GM19438 (cell line): ENCODE measurements around the gene FAM120B.

Experiments
- ATAC-seq: cut with Tn5 transposase; IDR thresholded peaks from one replicate; pipeline ENCODE4 v1.9.1; 2021; ENCODE audit warnings: low read depth; ENCODE audit not compliant: unreplicated experiment

The FAM120B gene

GRCh38 chr6:170284866-170285469 lies 21.6 kb upstream of the FAM120B start:
- ATAC-seq = no peak

DNA sequence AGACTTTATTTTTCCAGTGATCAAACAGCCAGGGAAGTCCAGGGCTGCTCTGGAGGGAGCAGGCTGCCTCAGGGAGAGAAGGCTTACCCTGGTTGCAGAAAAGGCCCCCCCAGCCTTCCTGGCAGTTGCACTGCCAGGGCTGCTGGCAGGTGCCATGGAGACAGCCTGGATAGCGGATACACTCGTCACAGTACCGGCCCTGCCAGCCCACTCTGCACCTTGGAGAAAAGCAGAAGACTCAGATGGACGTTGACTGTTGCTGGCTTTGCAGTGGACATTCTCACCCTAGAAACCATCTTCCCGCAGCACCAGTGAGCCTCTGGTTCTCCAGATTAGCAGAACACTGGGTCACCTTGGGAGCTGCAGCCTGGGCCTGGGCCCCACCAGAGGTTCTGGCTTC lies 21.1 kb upstream of the FAM120B start:
- ATAC-seq = no peak

DNA sequence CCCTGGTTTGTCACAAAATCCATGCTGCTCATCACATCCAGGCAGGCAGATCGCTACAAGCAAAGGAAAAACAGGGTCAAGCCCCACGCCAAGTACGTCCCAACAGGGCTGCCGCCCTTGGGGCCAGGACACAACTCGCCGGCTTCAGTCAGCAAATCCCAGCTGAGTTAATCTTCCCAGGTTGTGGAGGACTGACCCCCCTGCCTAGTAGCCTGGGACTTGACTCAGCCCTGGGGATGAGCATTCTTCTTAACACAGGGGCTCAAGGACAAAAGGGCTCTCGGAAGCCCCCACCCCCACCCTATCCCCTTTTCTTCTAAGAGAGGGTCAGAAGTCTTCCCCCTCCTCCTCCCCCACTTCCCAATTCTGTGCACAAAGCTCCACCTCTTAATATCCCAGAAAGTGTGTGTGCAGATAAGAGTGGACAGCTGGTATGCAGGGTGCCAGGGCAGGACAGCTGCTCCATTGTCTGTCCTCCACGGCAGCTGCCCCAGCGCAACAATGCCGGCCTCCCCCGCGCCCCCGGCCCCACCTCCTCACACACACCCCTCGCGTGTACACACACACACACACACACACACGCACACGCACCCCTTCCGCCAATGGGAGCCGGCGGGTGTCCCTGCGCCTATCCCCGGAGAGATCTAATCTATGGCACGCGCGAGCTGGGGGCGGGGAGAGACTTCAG lies 20.2 kb upstream of the FAM120B start:
- no peak for ATAC-seq

GRCh38 chr6:170286934-170287265 lies 19.7 kb upstream of the FAM120B start:
- no peak for ATAC-seq

DNA sequence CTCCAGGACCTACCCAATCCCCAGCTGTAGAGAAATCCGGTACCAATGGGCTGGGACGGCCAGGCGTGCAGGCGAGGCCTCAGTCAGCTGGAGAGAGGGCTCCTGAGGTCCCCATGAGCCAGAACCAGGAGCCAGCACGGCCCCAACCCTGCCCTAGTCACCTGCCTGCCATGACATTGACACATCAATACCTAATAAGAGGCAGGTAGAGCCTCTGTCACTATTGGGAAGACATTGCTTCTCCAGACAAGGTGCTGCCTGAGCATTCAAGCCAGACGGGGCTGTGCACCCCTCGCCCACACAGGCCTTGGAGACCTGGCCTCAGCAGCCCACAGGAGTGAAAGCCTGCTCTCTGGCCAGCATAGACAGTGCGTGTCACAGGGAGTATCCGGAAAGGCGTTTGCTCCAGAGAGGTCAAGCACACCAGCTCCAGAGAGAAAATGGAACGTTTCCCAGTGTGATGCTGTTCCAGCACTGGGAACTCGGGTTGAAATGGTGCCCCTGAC lies 19.1 kb upstream of the FAM120B start:
- no peak for ATAC-seq

DNA sequence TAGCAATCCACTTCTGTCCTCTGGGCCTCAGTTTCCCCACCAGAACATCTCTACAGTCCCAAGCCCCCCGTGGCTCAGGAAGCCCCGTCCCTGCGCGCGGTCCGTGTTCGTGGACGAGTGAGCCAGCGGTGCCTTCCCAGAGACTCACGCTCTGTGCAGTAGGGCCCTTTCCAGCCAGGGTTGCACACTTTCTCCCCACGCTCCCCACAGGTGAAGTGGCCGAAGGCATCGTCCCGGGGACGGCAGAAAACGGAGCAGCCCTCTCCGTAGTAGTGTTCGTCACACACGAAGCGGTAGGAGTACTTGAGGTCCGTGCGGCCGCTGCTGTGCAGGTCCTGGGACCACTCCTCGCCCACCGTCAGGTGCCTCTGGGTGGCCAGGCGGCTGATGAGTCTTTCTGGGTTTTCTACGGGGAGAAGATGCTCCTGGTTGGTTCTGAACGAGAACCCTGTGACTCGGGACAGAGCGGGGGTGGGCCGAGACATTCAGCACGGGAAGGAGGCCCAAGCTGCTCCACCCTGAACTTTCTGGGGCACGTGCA lies 18.4 kb upstream of the FAM120B start:
- ATAC-seq = no peak

DNA sequence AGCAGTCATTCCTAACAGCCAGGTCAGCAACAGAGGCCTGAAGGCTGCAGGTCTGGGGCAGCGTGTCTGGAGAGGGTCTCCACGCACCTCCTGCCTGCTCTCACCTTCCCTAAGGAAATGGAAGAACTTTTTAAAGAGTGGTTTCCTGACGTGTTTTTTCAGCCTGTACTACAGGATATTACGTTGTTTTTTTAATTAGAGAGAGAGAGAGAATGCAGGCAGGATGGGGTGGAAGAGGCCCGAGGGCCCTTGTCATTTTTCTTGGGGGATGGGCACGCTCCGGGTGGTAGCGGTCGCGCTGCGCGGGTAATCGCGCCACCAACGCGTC lies 17.7 kb upstream of the FAM120B start:
- ATAC-seq = no peak

GRCh38 chr6:170289180-170289931 lies 17.2 kb upstream of the FAM120B start:
- ATAC-seq = no peak

- ATAC-seq = no peak
Observed at GRCh38 chr6:170289951-170290295, 16.6 kb upstream of the FAM120B start.

DNA sequence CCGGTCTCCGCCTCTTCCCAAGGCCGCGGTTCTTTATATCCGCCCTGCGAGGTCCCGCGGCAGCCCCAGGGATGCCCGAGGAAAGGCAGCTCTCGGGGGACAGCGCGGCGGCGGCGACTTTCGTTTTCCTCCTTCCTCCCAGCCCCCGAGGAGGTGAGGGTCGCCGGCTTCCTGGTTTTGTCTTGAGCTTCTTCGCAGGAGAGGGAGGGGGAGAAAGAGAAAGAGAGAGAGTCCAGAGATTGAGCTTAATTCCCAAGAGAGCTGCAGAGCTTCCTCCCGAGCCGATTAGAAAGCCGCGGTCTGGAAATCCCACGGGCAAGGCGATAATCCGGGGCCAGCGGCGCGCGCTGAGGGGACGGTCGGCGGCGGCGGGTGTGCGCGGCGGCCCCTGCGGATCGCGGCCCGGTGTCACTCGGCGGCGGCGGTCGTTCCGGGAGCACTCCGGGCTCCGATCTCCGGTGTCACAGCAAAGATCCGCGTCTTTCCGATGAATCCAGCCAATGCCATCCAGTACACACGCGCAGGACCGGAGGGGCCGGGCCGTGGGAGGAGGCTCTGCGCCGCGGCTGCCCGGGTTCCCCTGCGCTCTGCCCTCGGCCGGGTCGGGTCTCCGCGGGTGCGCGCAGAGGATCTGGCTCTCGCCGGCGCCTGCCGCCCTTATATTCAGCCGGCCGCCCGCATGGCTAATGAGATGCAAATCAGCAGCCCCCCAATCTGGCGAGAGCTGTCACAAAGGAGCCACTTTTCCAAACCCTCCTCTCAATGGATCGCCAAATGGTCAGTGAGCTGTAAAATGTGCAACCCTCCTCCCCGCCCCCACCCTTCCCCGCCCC lies 16.0 kb upstream of the FAM120B start, which contains the start of gene DLL1:
TSS of gene DLL1 (minus strand) at position 783 of the 833 bp plus-strand sequence. CDS start 939 bp downstream, outside the sequence.
- no peak for ATAC-seq

DNA sequence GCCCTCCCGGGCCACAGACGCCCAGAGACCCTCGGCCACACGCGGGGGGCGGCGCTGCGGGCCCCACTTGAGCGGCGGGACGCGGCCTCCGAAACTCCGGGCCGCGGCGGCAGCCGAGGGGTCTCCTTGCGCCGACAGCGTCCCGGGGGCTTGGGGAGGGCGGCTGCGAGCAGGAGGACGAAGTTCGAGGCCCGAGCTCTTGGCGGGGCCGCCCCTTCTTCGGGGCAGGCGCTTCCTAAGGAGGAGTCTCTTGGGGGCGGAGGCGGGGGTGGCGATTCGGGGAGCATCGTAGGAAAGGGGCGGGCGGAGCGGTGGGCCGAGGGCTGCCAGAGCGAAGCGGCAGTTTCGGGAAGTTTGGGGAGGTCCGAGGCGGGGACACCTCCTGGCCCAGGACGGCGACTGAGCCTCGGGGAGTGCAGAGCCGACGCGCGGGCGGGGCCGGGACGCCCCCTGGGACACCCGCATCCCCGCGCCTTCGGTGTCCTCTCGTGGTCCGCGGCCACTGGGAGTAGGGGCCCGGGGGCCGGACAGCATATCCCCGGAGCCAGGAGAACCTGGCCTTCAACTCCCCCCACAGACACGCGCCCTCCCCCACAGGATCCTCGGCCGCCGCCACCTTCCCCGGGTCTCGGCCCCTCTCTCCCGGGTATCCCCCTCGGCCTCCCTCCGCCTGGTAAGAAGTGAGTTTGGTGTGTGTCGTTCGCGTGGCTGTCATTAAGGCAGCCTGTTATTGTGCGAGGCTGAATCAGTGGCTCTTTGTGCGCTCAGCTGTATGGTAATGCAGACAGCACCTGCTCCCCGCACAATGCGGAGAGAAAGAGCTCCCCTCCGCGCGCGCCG lies 15.1 kb upstream of the FAM120B start:
- ATAC-seq = peak; percentile 19

DNA sequence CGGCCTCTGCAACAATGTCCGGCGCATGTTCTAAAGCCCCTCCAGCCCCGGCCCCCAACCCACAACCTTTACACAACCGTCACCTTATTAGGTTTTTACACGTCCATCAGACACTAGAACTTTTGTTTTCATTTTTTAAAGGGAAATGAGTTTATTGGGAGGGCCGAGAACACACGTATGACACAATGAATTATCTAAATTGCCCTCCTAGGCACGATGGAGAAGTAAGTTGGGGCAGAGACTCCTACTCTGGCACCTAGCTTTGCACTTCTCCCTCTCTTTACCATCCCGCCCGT lies 14.5 kb upstream of the FAM120B start:
- ATAC-seq = no peak

DNA sequence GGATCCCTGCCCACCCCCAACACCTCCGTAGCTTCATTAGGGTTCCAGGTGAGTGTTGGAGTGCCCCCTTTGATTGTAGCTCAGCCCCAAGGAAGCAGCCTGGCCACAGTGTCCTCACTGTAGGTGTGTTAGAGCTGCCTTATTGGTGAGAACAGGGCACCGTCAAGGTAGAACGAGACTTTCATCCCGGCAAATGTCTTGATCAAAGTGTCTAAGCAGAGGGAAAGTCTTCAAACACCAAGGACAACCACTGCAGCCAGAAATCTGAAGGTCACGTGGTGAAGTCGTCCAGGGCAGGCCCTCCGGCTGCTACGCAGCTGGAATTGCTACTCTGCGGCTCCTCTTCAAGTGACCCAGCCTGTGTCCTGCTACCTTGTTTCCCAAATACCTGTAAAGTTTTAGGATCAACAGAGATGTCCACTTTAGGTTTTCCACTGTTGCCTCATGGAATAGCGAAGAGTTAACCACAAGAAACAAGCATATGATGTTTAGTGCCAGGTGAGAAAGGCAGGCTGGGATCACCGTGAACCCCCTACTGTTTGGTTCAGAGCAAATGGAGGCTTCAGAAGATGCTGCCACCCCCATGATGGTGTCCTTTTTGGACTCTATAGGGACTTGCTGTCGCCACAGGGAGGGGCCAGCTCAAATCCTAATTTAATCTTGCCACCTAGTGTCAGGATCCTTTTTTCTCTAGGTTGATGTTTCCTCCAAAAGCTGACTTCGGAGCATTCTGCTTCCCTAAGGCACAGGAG lies 14.0 kb upstream of the FAM120B start:
- no peak for ATAC-seq

DNA sequence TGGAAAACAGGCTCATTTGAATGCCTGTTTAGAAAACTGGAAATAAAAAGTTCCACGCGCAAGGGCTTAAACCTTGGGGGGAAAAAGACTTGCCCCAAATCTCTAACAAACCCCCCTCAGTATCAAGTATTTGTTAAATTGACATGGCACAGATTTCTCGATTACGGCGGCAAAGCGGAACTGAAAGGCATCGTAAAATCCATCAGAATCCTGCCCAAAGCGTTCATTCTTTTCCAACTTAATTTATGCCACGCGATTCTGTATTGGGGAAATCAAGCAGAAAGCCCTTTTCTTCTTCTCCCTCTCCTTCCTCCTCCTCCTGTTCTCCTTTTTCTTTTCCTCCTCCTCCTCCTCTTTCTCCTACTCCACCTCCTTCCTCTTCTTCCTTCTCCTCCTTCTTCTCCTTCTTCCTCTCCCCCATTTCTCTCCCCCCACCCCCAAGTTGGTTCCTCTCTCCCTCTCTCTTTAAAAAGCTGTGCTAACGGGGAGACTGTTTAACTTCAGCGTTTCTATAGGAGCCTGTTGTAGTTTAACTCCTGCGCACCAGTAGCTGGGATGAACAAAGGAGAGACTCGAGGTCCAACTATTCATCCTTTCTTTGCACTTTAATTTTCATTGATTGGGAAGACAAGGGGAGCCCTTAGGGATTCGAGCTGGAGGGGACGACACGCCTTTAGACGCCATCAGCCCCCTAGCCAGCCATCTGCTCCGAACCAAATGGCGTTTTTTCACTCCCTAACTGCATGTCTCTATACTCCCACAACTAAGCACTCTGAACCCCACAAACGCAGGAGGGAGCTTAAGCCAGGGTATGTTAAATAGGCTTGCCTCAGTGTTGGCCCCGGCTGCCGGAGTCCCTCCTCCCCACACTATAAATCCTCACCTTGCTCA lies 13.0 kb upstream of the FAM120B start:
- ATAC-seq = no peak

GRCh38 chr6:170294298-170294730 lies 12.2 kb upstream of the FAM120B start:
- ATAC-seq = no peak

GRCh38 chr6:170294813-170295509 lies 11.6 kb upstream of the FAM120B start:
- ATAC-seq = no peak

DNA sequence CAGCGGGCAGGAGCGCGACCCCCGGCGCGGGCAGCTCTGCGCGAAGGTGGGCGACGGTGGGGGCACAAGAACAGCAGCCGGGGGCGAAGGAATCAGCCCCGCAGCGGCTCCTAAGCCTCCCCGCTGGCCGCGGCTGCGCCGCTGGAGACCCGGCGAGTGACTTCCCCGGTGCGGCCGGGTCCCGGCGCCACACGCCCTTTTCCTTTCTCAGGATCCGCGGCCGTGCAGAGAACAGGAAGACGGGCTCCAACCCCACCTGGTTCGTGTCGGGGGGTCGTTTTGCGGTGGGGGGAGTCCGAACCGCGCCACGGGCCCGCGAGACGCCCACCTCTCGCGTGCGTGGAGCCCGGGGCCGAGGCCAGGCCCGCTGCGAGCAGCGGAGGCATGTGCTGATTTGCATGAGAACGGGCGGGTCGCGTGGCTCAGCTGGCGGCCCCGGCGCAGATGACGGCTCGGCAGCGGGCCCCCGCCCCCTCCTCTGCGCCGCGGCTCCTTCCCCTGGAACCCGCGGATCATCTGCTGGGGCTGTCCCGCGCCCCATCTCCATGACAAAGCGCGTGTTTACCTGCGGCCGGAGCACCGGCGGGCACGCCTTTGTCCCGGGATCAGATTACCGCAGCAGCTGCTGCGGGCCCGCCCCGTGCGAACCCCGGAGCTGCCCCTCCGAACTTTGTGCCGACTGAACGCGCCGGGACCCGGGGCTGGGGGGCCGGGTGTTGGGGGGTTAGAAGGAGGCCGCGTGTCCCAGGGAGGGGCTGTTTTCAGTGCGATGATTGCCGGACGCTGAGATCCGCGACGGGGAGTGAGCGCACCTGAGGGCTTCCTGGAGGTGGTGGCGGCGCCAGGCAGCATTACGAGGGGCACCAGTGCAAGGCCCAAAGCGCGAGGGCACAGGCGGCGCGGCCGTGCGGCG lies 10.8 kb upstream of the FAM120B start:
- ATAC-seq = peak; percentile 47
